ENCODE data around the gene ABTB1.

Gene ABTB1

GRCh38 chr3:127690106-127690505, 17.4 kb downstream of the ABTB1 start:
- Histone ChIP-seq H3K4me3 (ENCODE audit: low read length) (no peak overlapping the region), H3K4me2 (ENCODE audit: low read depth, low read length) (no peak overlapping the region), H4K20me1 (ENCODE audit: insufficient read depth, low read length) (no peaks in the 10 kb centered on the region), H2AFZ (ENCODE audit: low read length) (no peak overlapping the region), H3K9me3 (replicated peaks; ENCODE audit: insufficient read depth, low read length) (no peaks in the 10 kb centered on the region), H3K9me2 (replicated peaks; ENCODE audit: insufficient read depth, low read length) (no peaks in the 10 kb centered on the region), H3K27me3 (replicated peaks; ENCODE audit: insufficient read depth, low read length) (no peaks in the 10 kb centered on the region), H3K79me2 (ENCODE audit: low read length) (no peaks in the 10 kb centered on the region), H3K27ac (ENCODE audit: low read length) (no peak overlapping the region), H3K4me1 (ENCODE audit: low read length) (no peaks in the 10 kb centered on the region), H3K36me3 (replicated peaks; ENCODE audit: insufficient read depth, low read length) (no peaks in the 10 kb centered on the region), H3F3A (ENCODE audit: insufficient read depth, low read length) (no peaks in the 10 kb centered on the region), H3K9ac (ENCODE audit: low read length) (no peak overlapping the region)
- TF ChIP-seq CTCF (IDR thresholded peaks at IDR 0.05; ENCODE audit: low read length) (no peak), EZH2 (optimal IDR thresholded peaks at IDR 0.05; ENCODE audit: low read depth, low read length) (no peak), EZH2phosphoT487 (IDR thresholded peaks at IDR 0.05; ENCODE audit: low read length) (no peak)
- DNase-seq: no peak

- Histone ChIP-seq H4K20me1 (ENCODE audit: insufficient read depth, low read length) (no peaks in the 10 kb centered on the region), H3K4me1 (ENCODE audit: low read length) (no peaks in the 10 kb centered on the region), H3K27ac (ENCODE audit: low read length) (no peak overlapping the region), H3K79me2 (ENCODE audit: low read length) (no peaks in the 10 kb centered on the region), H3K27me3 (replicated peaks; ENCODE audit: insufficient read depth, low read length) (no peaks in the 10 kb centered on the region), H2AFZ (ENCODE audit: low read length) (no peak overlapping the region), H3K36me3 (replicated peaks; ENCODE audit: insufficient read depth, low read length) (no peaks in the 10 kb centered on the region), H3F3A (ENCODE audit: insufficient read depth, low read length) (no peaks in the 10 kb centered on the region), H3K9me2 (replicated peaks; ENCODE audit: insufficient read depth, low read length) (no peaks in the 10 kb centered on the region), H3K4me3 (ENCODE audit: low read length) (no peak overlapping the region), H3K9ac (ENCODE audit: low read length) (no peak overlapping the region), H3K4me2 (ENCODE audit: low read depth, low read length) (no peak overlapping the region), H3K9me3 (replicated peaks; ENCODE audit: insufficient read depth, low read length) (no peaks in the 10 kb centered on the region)
- DNase-seq: peak; percentile 14
- TF ChIP-seq EZH2 (optimal IDR thresholded peaks at IDR 0.05; ENCODE audit: low read depth, low read length): no peak
- TF ChIP-seq CTCF (IDR thresholded peaks at IDR 0.05; ENCODE audit: low read length): peak; percentile 24
Observed at GRCh38 chr3:127690823-127691452, 18.2 kb downstream of the ABTB1 start.

- DNase-seq: no peak
- Histone ChIP-seq H3K9ac (ENCODE audit: low read length) (no peak overlapping the region), H3F3A (ENCODE audit: insufficient read depth, low read length) (no peaks in the 10 kb centered on the region), H3K36me3 (replicated peaks; ENCODE audit: insufficient read depth, low read length) (no peaks in the 10 kb centered on the region), H4K20me1 (ENCODE audit: insufficient read depth, low read length) (no peaks in the 10 kb centered on the region), H3K4me1 (ENCODE audit: low read length) (no peaks in the 10 kb centered on the region), H3K27me3 (replicated peaks; ENCODE audit: insufficient read depth, low read length) (no peaks in the 10 kb centered on the region), H2AFZ (ENCODE audit: low read length) (no peak overlapping the region), H3K79me2 (ENCODE audit: low read length) (no peaks in the 10 kb centered on the region), H3K9me3 (replicated peaks; ENCODE audit: insufficient read depth, low read length) (no peaks in the 10 kb centered on the region), H3K27ac (ENCODE audit: low read length) (no peak overlapping the region), H3K4me3 (ENCODE audit: low read length) (no peak overlapping the region), H3K9me2 (replicated peaks; ENCODE audit: insufficient read depth, low read length) (no peaks in the 10 kb centered on the region), H3K4me2 (ENCODE audit: low read depth, low read length) (no peak overlapping the region)
- TF ChIP-seq CTCF (IDR thresholded peaks at IDR 0.05; ENCODE audit: low read length) (no peak), EZH2 (optimal IDR thresholded peaks at IDR 0.05; ENCODE audit: low read depth, low read length) (no peak), EZH2phosphoT487 (IDR thresholded peaks at IDR 0.05; ENCODE audit: low read length) (no peak)
Observed at GRCh38 chr3:127691489-127691888, 18.7 kb downstream of the ABTB1 start.
